ENCODE data around the gene UNC13C. TPM values are rescaled to one million over a fixed set of nuclear protein-coding genes. Genes with fewer than 3 reads are reported as not detected.

The UNC13C gene
- total and polyA plus RNA-seq, 2 experiments from 2014 or later, result not detected

DNA sequence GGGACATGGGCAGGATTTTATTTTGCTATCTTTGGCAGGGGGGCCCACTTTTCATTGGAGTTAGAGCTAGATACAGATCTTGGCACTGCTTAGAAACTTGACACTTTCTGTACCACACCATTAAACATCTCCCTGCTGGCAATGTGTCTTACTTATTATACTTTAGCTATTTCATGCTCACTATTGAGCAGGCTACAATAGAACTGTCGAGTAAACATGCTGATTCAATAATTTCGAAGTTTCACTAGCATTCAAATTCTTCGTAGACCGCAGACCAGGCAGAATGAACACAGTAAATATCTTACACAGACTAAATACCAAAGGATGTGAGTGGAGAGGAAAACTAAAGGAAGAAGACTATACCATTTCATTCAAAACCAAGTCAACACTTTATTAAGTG lies 180.8 kb downstream of the UNC13C start:
- no peak for DNase-seq
- H3K4me1 ChIP-seq (ENCODE audit: insufficient read depth), result no peaks in the 10 kb centered on the region

DNA sequence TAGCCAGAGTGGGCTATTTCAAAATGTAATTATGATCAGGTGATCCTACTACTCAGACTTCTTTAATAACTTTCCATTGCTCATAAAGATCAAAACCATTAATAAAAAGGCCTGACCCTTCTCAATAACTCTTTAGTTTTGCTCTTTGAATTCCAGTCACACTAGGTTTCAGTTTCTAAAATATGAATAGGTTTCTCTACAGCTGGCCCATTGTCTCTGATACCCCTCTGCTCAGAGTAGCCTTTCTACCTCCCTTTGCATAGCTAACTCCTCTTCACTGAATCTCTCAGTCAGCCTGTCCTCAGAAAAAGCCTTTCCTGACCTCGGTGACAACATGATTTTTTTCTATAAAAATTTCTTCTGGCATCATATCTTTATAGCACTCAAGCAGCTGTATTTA lies 209.1 kb downstream of the UNC13C start:
- 0% methylated on average over 1 of the region's 1 CpG for WGBS, 2 experiments (ENCODE audit: low coverage in 1 of 2, low lambda C conversion rate in 2 of 2, missing lambda C conversion rate in 2 of 2)
- no peaks in the 10 kb centered on the region for H4K20me1 ChIP-seq (ENCODE audit: insufficient read depth)
- H3K4me1 ChIP-seq (ENCODE audit: insufficient read depth), result no peaks in the 10 kb centered on the region
- H2AFZ ChIP-seq, result no peak overlapping the region
- H3F3A ChIP-seq (ENCODE audit: insufficient read depth), result no peaks in the 10 kb centered on the region
- H3K9me2 ChIP-seq (ENCODE audit: insufficient read depth), result no peaks in the 10 kb centered on the region
- no peak for TF ChIP-seq EZH2phosphoT487 (IDR thresholded peaks at IDR 0.05; ENCODE audit: insufficient read depth, low read depth)
- TF ChIP-seq EZH2 (IDR thresholded peaks at IDR 0.05; ENCODE audit: insufficient read depth, poor library complexity, severe bottlenecking), result no peak
- no peaks in the 10 kb centered on the region for H3K9me3 ChIP-seq (ENCODE audit: low read depth)
- H3K27me3 ChIP-seq (replicated peaks; ENCODE audit: insufficient read depth), result no peaks in the 10 kb centered on the region
- no peak overlapping the region for H3K4me2 ChIP-seq (ENCODE audit: unreplicated experiment)
- no peaks in the 10 kb centered on the region for H3K36me3 ChIP-seq (ENCODE audit: low read depth)
- in situ Hi-C loops (cut with MboI), result no loop called here
- H3K27ac ChIP-seq, result no peak overlapping the region
- H3K9ac ChIP-seq, result no peak overlapping the region
- no peaks in the 10 kb centered on the region for H3K79me2 ChIP-seq (ENCODE audit: insufficient read depth)
- no peak for DNase-seq
- no peak overlapping the region for H3K4me3 ChIP-seq

More for the DNA sequence above, 180.8 kb downstream of the UNC13C start:
- Histone ChIP-seq H3K9me2 (ENCODE audit: insufficient read depth) (no peaks in the 10 kb centered on the region), H4K20me1 (ENCODE audit: insufficient read depth) (no peaks in the 10 kb centered on the region), H3F3A (ENCODE audit: insufficient read depth) (no peaks in the 10 kb centered on the region), H2AFZ (no peak overlapping the region), H3K4me3 (no peak overlapping the region), H3K9me3 (ENCODE audit: low read depth) (no peaks in the 10 kb centered on the region), H3K9ac (no peak overlapping the region), H3K4me2 (ENCODE audit: unreplicated experiment) (no peak overlapping the region), H3K36me3 (ENCODE audit: low read depth) (no peaks in the 10 kb centered on the region), H3K79me2 (ENCODE audit: insufficient read depth) (no peaks in the 10 kb centered on the region), H3K27me3 (replicated peaks; ENCODE audit: insufficient read depth) (no peaks in the 10 kb centered on the region), H3K27ac (no peak overlapping the region)
- WGBS, 2 experiments (ENCODE audit: low coverage in 1 of 2, low lambda C conversion rate in 2 of 2, missing lambda C conversion rate in 2 of 2), result 15 to 26% methylated on average over 4 of the region's 4 CpGs
- TF ChIP-seq EZH2phosphoT487 (IDR thresholded peaks at IDR 0.05; ENCODE audit: insufficient read depth, low read depth) (no peak), EZH2 (IDR thresholded peaks at IDR 0.05; ENCODE audit: insufficient read depth, poor library complexity, severe bottlenecking) (no peak)
- in situ Hi-C loops (cut with MboI), result no loop called here

DNA sequence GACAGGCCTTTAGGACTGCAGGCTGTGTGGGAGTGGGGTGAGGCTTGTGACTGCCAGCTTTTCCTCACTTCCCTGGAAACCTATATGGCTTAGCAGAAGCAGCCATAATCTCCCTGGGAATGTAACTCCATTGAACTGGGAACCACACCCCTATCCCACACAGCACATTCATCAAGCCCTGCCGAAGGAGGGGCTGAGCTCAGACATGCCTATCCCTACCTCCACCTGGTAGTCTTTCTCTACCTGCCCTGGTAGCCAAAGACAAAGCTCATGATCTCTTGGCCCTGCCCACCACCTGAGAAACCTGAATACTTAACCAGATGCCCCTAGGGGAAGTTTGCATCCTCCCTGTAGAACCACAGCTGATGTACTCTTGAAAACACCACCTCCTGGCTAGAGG lies 219.8 kb downstream of the UNC13C start:
- no peak for DNase-seq
- Histone ChIP-seq H3F3A (ENCODE audit: insufficient read depth) (no peaks in the 10 kb centered on the region), H3K9me2 (ENCODE audit: insufficient read depth) (no peaks in the 10 kb centered on the region), H3K4me1 (ENCODE audit: insufficient read depth) (no peaks in the 10 kb centered on the region), H3K9ac (no peak overlapping the region), H3K4me2 (ENCODE audit: unreplicated experiment) (no peak overlapping the region), H4K20me1 (ENCODE audit: insufficient read depth) (no peaks in the 10 kb centered on the region), H3K9me3 (ENCODE audit: low read depth) (no peaks in the 10 kb centered on the region), H2AFZ (no peak overlapping the region), H3K4me3 (no peak overlapping the region), H3K27ac (no peak overlapping the region), H3K27me3 (replicated peaks; ENCODE audit: insufficient read depth) (no peaks in the 10 kb centered on the region), H3K79me2 (ENCODE audit: insufficient read depth) (no peaks in the 10 kb centered on the region), H3K36me3 (ENCODE audit: low read depth) (no peaks in the 10 kb centered on the region)
- 20 to 53% methylated on average over 1 of the region's 1 CpG for WGBS, 2 experiments (ENCODE audit: low coverage in 1 of 2, low lambda C conversion rate in 2 of 2, missing lambda C conversion rate in 2 of 2)
- in situ Hi-C loops (cut with MboI), result no loop called here
- no peak for TF ChIP-seq EZH2 (IDR thresholded peaks at IDR 0.05; ENCODE audit: insufficient read depth, poor library complexity, severe bottlenecking)

DNA sequence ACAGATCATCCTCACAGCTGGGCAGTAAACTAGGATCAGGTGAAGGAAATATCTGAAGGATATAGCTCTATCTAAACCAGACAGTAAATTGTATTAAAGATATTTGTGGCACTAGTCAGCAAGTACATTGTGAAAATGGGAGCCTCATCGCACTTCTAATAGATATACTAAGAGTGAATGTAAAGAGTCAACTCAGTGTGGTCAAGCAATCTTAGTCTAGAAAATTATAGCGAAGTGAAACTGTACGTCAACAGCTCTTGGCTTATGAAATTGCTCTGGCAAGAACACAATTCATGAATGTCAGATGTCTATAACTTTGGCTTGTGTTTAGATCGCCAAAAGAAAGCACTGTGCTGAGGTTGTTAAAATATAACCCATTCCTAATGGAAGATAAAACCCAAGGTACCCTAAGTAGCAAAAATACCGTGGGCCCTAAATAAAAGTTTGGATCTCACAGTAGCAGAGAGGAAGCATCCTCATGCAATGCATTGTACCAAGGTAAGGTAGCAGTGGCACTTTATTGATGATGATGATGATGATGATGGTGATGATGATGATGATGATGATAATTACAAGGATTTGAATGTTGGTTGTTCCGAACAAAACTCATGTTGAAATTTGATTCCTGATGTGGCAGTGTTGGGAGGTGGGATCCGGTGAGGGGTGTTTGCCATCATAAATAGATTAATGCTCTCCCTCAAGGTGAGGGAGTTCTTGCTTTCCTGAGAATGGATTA lies 228.5 kb downstream of the UNC13C start:
- Histone ChIP-seq H3K4me2 (ENCODE audit: unreplicated experiment) (no peak overlapping the region), H3K36me3 (ENCODE audit: low read depth) (no peaks in the 10 kb centered on the region), H3F3A (ENCODE audit: insufficient read depth) (no peaks in the 10 kb centered on the region), H3K9me3 (ENCODE audit: low read depth) (no peaks in the 10 kb centered on the region), H3K27me3 (replicated peaks; ENCODE audit: insufficient read depth) (no peaks in the 10 kb centered on the region), H3K9ac (no peak overlapping the region), H3K27ac (no peak overlapping the region), H4K20me1 (ENCODE audit: insufficient read depth) (no peaks in the 10 kb centered on the region), H3K4me1 (ENCODE audit: insufficient read depth) (no peaks in the 10 kb centered on the region), H3K4me3 (no peak overlapping the region), H3K9me2 (ENCODE audit: insufficient read depth) (no peaks in the 10 kb centered on the region), H3K79me2 (ENCODE audit: insufficient read depth) (no peaks in the 10 kb centered on the region), H2AFZ (no peak overlapping the region)
- 17 to 27% methylated on average over 7 of the region's 7 CpGs for WGBS, 2 experiments (ENCODE audit: low coverage in 1 of 2, low lambda C conversion rate in 2 of 2, missing lambda C conversion rate in 2 of 2)
- no peak for DNase-seq
- in situ Hi-C loops (cut with MboI), result no loop called here
- no peak for TF ChIP-seq EZH2 (IDR thresholded peaks at IDR 0.05; ENCODE audit: insufficient read depth, poor library complexity, severe bottlenecking)
- no peak for TF ChIP-seq EZH2phosphoT487 (IDR thresholded peaks at IDR 0.05; ENCODE audit: insufficient read depth, low read depth)
